ENCODE data around the gene SLAMF1.

The SLAMF1 gene

DNA sequence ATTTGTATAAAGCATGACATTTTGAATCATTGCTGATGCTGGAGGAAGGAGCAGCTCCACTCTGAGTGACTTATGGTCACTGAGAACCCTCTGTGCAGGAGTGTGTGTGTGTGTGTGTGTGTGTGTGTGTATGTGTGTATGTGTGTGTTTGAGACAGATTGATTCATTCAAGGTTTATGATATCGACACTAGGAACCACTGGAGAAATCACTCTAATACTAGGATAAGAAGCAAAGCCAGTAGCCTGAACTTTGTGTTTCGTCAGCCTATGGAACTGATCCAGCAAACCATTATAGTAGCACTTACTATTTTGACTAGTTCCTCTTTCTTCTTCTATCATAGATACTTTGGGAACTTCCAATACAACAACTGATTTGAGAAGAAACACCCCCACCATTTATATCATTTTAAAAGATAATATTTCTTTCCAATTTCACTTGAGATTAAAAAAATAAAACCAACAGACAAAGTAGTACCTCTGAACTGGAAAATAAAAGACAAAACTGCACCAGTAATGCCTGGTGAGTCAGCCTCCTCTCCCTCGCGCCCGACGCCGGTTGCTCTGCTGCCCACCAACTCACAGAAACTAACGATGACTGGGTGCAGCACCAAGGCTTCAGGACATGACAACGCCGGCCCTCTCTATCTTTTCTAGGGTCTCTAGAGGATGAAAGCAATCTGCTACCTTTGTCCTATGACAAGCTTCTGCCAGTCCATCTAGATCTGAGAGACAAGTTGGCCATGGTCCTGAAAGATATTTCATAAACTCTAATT, 20.9 kb downstream of the SLAMF1 start:
- in situ Hi-C loops (cut with MboI; ENCODE audit: low sequenced_read_pairs) = no loop called here

DNA sequence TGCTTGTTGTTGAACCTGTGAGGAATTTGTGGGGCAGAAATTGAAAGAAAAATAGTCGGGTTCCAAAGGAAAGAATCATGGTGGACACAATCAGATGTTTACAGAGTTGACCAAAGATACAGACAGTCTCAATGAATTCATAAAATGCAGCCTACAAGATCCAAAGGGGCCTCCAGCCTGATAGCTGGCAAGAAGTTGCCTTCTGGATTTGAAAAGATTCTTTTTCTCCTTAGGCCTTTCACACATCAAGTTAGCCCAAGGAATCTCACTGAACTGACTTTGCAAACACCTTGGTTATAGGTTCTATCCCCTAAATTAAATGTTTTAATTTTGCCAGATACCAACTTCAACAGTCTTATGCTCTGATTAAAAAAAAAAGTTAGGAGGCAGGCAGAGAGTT, 21.5 kb downstream of the SLAMF1 start:
- in situ Hi-C loops (cut with MboI; ENCODE audit: low sequenced_read_pairs) = no loop called here

DNA sequence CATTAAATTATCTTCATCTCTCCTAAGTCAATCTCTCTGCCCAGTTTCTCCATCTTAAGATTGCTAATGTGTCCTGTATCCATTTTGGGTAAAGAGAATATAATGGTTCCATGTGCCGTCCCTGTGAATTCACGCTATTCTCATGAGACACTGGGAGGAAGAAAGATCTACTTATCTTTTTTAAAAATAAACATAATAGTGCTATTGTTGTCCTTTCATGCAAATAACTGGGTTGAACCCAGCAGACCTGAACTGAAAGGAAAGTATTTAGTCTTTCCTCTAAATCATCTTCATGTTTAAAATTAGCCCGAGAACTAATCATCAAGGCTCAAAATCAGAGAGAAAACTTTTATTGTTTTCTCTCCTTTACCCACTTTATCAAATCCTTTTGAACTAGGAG, 22.4 kb downstream of the SLAMF1 start:
- in situ Hi-C loops (cut with MboI; ENCODE audit: low sequenced_read_pairs) = no loop called here

DNA sequence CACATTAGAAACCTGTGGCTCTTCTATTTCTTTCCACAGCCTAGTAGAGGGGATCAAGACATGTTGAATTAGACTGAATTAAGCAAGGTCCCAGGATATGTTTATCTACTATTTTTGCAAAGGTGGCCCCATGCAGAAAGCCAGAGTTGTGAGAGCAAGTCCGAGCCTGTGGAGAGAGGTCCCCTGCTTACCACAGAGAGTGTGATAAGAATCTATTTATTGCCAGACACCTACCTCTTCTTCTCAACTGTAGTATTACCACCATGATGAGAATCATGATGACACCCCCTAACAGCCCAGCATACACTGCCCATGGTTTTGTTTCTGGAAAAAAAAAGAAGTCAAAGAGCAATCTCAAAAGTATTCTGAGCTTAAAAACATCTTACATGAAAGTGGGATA, 23.0 kb downstream of the SLAMF1 start:
- in situ Hi-C loops (cut with MboI; ENCODE audit: low sequenced_read_pairs) = no loop called here

DNA sequence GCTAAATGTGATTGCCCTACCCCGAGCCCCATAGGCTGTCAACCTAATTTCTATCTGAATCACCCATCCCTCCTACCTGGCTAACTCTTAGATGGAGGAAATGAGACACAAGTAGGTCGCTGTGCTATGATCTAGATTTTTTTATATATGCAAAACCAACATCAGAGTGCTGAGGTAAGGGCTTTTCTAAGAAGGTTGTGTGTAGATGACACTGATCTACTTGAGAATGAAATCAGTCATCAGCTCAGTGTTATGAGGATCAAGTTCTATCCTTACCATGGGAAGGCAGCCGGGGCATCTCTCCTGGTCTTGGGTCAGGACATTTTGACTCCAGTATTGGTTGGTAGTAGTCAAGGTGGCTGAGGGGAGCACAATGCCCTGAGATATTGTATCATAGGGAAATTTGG, 23.6 kb downstream of the SLAMF1 start:
- in situ Hi-C loops (cut with MboI; ENCODE audit: low sequenced_read_pairs) = no loop called here

DNA sequence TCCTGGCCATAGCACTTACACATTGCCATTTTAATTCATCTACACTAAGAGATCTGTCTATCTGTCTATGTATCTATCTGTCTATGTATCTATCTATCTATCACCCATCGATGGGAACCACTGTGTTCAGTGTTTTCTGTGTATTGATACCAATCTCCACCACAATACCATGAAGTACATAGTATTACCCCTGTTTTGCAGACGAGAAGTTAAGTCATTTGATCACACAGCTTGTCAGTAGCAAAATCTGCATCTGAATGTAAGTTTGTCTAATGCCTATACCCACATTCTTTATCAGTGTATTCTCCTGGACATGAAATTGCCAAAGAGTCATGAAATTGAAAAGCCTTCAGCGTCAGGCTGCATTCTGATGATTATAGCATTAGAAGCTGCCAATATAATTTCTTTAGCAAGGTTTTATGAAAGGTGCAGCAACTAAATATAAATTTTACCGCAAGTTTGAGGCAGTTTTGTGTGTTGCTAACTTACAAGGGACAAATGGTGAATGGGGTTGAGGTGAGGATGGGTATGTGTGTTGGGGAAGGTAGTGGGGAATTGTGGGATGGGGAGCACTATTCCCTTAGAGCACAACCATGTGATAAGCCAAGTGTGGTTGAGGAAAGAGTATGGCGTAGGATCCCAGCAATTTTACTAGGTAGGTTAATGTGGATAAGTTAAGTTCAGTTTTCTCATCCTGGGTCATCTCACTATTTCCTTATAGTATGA, 24.2 kb downstream of the SLAMF1 start:
- in situ Hi-C loops (cut with MboI; ENCODE audit: low sequenced_read_pairs) = no loop called here

DNA sequence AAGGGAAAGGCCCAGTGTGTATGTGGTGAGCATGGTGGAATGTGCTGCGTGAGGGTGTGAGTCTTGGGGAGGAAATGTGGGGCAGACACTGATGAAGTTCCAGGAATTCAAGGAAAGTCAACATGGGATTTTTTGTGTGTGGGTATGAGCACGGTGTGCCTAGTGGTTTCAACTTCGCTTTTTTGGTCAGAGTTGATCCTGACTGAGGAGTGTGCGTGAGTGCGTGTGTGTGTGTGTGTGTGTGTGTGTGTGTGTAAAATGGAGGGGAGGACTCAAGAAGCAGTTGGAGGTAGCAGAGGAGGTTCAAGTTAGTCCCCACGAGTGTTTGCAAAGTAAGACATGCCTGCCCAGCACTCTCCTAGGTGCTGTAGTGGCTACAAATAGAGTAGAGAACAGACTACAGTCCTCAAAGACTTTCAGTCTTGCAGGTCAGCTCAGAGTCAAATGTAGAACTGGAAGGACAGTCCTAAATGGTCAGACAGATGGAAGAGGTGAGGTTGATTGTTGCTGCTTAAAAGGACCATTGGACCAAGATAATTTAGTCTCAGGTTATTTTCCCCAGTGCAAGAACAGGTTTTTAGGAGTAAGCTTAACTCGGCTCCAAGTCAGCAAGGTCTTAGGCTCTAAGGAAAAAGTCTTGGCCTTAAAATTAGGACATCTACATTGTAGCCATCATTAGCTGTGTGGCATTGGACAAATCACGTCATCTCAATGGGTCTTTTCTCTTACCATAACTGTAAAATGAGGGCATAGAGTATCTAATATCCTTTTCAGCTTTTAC, 25.0 kb downstream of the SLAMF1 start:
- in situ Hi-C loops (cut with MboI; ENCODE audit: low sequenced_read_pairs) = no loop called here

DNA sequence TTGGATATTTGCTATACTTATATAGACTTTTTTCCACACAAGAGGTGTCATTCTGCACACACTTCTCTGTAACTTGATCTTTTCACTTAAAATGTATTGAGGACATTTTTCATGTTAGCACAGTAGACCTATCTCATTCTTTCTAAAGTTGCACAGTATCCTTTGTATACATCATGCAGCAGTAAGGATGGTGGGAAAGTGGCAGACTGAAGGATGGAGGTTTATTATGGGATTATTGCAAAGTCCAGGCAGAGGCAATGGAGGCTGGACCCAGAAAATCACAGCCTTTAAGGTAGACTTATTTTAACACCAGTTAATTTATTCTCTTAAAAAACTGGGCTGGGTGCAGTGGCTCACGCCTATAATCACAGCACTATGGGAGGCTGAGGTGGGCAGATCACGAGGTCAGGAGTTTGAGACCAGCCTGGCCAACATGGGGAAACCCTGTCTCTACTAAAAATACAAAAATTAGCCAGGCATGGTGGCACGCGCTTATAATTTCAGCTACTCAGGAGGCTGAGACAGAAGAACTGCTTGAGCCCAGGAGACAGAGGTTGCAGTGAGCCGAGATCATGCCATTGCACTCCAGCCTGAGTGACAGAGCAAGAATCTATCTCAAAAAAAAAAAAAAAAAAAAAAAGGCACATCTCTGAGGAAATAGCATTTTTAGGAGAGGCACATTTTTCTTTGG, 25.8 kb downstream of the SLAMF1 start:
- in situ Hi-C loops (cut with MboI; ENCODE audit: low sequenced_read_pairs) = no loop called here

DNA sequence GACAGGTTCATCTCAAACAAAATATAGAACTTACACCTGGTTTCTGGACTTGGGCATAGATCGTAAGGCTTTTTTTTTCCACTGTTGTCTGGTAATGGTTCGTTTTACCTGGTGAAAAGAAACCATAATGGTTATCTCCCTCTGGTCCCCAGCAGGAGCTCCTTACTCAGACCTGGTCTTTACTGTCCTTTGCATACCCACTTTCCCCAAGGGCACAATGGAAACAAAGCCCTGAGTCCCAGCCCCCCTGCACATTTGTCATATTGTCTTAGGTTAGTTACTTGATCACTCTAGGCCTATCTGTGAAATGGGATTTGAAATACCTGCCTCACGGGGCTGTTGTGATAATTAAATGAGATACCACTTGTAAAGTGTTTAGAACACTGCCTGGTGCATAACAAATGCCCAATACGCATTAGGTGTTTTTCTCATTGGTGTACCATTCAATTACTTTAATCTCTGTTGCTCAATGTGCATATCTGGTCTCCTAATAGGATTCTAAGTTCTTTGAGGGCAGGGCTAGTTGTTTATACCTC, 27.0 kb downstream of the SLAMF1 start:
- in situ Hi-C loops (cut with MboI; ENCODE audit: low sequenced_read_pairs) = no loop called here

DNA sequence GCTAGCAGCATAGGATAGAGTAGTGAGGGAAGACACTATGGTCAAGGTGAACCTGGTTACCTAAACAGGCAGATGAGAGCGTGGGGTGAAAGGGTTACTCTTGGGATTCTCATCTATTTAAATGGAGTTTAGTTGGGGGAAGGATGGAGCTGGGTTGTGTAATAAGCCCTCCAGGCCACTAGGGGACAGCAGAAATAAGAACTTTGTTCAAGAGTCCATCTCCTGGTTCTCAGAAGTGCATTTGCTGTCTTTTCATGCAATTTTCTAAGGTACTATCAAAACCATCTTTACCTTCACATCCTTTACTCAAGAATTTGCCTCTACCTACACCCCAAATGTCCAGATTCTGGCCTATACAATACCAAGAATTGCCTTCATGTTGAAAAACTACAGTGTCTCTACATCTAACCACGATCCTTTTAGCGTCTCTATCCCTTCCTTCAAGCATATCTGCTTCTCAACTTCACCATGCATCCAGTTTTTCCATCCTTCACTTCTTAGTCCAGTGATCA, 28.0 kb downstream of the SLAMF1 start:
- in situ Hi-C loops (cut with MboI; ENCODE audit: low sequenced_read_pairs) = no loop called here

DNA sequence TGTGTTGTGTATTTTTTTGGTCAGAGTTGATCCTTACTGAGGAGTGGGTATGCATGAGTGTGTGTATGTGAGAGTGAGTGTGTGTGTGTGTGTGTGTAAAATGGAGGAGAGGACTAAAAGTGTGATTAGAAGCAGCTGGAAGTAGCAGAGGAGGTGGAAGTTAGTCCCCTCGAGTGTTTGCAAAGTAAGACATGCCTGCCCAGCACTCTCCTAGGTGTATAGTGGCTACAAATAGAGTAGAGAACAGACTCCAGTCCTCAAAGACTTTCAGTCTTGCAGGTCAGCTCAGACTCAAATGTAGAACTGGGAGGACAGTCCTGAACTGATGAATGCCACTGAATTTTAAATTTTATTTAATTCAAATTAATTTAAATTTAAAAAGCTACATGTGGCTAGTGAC, 28.5 kb downstream of the SLAMF1 start:
- in situ Hi-C loops (cut with MboI; ENCODE audit: low sequenced_read_pairs) = no loop called here

DNA sequence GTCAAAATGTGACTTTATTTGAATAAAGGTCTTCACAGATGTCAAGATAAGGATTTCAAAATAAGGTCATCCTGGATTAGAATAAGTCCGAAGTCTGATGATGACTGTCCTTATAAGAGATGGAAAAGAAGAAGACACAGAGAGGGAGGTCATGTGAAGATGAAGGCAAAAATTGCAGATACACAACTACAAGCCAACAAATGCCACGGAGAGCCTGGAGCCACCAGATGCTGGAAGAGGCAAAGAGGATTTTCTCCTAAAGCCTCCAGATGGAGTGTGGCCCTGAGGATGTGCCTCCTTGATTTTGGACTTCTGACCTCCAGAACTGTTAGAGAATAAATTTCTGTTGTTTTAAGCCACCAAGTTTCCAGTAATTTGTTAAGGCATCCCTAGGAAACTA, 31.2 kb downstream of the SLAMF1 start:
- in situ Hi-C loops (cut with MboI; ENCODE audit: low sequenced_read_pairs) = no loop called here

DNA sequence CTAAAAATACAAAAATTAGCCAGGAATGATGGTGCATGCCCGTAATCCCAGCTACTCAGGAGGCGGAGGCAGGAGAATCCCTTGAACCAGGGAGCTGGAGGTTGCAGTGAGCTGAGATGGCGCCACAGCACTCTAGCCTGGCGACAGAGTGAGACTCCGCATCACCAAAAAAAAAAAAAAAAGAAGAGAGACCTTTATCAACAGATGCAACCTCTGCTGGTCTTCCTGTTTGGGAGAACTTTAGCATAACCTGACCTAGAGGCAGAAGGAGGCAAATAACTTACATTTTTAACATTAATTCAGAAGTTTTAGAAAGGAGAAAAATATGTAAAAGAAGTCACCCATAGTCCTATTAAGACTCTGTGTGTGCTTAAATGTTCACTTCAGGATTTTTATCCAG, 32.4 kb downstream of the SLAMF1 start:
- in situ Hi-C loops (cut with MboI; ENCODE audit: low sequenced_read_pairs) = no loop called here

DNA sequence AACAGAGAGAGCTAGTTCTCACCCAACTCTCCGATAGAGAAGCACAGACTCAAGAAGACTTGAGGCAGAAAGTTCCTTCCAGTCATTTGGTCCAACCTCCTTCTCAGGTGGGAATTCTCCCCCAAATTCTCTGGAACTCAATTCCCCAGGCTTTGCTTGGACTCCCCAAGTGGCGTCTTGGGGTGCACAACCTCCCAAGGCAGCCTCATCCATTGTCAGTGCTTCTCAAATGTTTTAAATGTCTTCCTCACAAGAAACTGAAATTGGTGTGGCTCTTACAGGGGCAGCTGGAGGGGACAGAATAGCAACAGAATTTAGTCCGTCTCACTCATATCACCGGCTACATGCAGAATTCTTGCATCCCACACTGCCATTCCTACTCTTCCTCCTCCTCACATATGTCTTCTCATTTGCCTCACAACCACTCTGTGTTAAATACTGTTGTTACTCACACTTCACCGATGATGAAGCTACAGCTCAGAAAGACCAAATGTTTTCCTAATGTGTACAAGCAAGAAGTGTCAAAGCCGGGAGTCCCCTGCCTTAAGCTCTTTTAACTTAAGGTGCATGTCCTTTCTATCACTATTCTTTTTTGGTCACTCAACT, 34.1 kb downstream of the SLAMF1 start:
- in situ Hi-C loops (cut with MboI; ENCODE audit: low sequenced_read_pairs) = no loop called here

DNA sequence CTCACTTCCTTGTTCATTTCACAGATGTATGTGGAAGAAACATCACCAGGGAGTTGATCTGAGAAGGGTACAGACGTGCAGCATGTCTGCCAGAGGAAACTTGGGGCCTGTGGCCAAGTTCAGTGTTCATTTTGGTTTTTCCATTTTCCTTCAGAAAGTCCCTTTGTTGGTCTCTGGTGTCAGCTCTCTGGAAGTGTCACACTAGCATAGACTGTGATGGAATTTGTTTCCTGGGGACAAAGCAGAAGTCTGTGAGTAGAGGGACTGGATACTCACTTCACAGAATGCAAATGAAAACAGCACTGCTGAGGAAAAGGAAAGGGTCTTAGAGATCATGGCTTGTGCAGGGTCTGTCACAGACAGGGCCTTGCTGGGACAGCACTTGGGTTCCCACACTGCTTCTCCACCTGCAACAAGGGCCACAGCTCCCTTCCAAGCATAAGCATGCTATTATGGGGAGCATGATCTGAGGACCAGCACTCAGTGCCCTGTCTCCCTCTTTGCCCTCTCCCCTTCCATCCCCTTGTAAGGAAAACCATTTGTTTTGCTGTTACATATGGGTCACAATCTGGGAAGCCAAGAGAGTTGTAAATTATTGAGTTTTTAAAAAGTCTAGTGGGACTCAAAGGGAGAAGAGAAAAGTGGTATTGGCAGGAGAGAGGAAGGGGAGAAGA, 36.1 kb downstream of the SLAMF1 start:
- in situ Hi-C loops (cut with MboI; ENCODE audit: low sequenced_read_pairs) = no loop called here

DNA sequence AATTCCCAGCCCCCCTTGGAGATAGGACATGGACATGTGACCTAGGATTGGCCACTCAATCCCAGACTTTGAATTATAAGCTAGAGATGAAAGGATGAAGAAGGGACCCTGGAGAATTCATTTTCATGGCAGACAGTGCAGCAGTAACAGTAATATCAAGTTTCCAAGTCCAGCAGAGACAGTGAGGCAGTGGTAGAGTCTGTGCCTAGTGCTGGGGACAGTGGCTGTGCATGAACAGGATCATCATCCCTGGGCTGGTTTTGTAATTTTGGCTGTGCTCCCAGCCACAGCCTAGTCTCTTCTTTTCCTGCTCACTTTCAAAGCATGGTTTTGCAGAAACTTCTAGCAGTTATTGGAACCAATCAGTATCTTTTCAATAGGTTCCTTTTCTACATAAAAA, 37.9 kb downstream of the SLAMF1 start:
- in situ Hi-C loops (cut with MboI; ENCODE audit: low sequenced_read_pairs) = loop anchor here (10.0 kb wide), 2 partner anchors 64 to 184 kb away; no protein-coding TSS in a partner anchor

DNA sequence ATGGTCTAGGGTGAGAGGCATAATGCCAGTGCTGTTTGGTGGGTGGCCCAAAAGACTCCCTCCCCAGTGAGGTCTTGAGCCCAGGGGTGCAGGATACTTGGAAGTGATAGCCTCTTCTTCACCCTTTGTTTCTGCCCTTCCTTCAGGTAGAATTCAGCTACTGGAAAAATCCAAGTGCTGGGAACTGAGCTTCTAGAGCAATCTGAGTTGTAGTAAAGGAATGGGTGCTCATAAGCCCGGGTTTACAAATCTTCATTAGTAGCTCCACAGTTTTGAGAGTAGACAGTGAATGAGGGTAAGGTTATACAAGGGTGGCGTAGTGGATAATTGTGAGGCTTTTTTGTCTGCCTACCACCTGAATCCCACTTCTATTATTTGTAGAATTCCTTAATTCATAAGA, 38.3 kb downstream of the SLAMF1 start:
- in situ Hi-C loops (cut with MboI; ENCODE audit: low sequenced_read_pairs) = loop anchor here (10.0 kb wide), 2 partner anchors 64 to 184 kb away; no protein-coding TSS in a partner anchor

DNA sequence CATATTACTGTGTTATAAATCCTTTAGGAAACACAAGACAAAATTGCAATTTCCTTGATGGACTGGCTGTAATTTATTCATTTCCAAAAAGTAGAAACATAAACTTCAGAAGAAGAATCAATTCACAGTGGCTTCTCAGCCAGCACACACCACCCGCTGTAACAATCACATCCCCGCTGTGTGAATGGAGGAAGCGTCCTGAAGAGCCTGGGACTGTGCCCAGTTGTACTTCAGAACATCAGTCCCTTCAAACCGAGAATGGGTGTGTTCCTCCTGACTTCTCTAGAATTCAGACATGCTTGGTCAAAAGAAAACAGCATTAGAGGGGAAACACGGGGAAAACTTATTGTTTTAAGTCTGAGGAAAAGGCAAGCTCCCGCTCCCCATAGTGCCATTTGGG, 38.8 kb downstream of the SLAMF1 start:
- in situ Hi-C loops (cut with MboI; ENCODE audit: low sequenced_read_pairs) = loop anchor here (10.0 kb wide), 2 partner anchors 63 to 183 kb away; no protein-coding TSS in a partner anchor

DNA sequence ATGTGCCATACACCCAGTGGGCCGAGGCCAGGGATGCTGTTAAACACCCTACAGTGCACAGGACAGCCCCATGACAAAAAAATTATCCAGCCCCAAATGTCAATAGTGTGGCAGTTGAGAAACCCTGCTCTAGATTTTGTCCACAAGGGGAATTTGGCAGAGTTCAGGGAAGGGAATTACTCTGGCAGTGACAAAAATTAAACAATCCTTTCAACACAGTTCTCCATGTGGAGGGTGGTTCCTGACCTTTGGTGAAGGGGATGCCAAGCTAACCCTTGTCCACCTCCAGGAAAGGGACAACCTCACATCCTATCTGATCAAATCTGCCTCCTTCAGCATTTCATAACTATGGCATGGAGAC, 39.2 kb downstream of the SLAMF1 start:
- in situ Hi-C loops (cut with MboI; ENCODE audit: low sequenced_read_pairs) = loop anchor here (10.0 kb wide), 2 partner anchors 63 to 183 kb away; no protein-coding TSS in a partner anchor
